Endodermal cell (in vitro differentiated cells): ENCODE data around the gene WWP2. TPM values are rescaled to one million over a fixed set of nuclear protein-coding genes. Genes with fewer than 3 reads are reported as not detected.

ENCODE experiments used
- DNase-seq: peaks from one replicate; pipeline ENCODE4 v3.0.0-alpha.2; 2017
- H3K27ac ChIP-seq: 2 replicates; pipeline ENCODE4 v1.5.1; 2013; ENCODE audit warnings: mild to moderate bottlenecking, low read depth, low read length, moderate library complexity
- H3K27me3 ChIP-seq: 2 replicates; pipeline ENCODE4 v1.6.1; 2013; ENCODE audit warnings: mild to moderate bottlenecking, low read length, moderate library complexity; ENCODE audit not compliant: insufficient read depth, control insufficient read depth, poor library complexity, severe bottlenecking
- H3K36me3 ChIP-seq: 2 replicates; pipeline ENCODE4 v1.7.0; 2013; ENCODE audit warnings: mild to moderate bottlenecking, low read length, moderate library complexity; ENCODE audit not compliant: control insufficient read depth, insufficient read depth
- H3K4me1 ChIP-seq: one replicate; pipeline ENCODE4 v1.7.0; 2013; ENCODE audit warnings: low read length; ENCODE audit not compliant: control insufficient read depth, insufficient read depth
- H3K4me3 ChIP-seq: 2 replicates; pipeline ENCODE4 v1.5.1; 2013; ENCODE audit warnings: mild to moderate bottlenecking, low read length, moderate library complexity
- H3K9ac ChIP-seq: 2 replicates; pipeline ENCODE4 v1.6.1; 2013; ENCODE audit warnings: mild to moderate bottlenecking, low read length, moderate library complexity; ENCODE audit not compliant: poor library complexity, severe bottlenecking; ENCODE audit errors: extremely low read depth
- H3K9me3 ChIP-seq: 2 replicates; pipeline ENCODE4 v1.6.1; 2013; ENCODE audit warnings: mild to moderate bottlenecking, low read length, moderate library complexity; ENCODE audit not compliant: control insufficient read depth
- H3K27ac Mint-ChIP-seq: 2 replicates; pipeline ENCODE4 v1.8.0; 2020; ENCODE audit warnings: mixed read lengths
- H3K27me3 Mint-ChIP-seq: 2 replicates; pipeline ENCODE4 v1.8.0; 2021; ENCODE audit warnings: mild to moderate bottlenecking, mixed read lengths; ENCODE audit not compliant: insufficient read depth
- H3K36me3 Mint-ChIP-seq: 2 replicates; pipeline ENCODE4 v1.8.0; 2020; ENCODE audit warnings: low read depth, mixed read lengths
- H3K4me1 Mint-ChIP-seq: 2 replicates; pipeline ENCODE4 v1.8.0; 2020; ENCODE audit warnings: mixed read lengths
- H3K4me3 Mint-ChIP-seq: 2 replicates; pipeline ENCODE4 v1.8.0; 2020; ENCODE audit warnings: mild to moderate bottlenecking, moderate library complexity, mixed read lengths
- H3K9me3 Mint-ChIP-seq: 2 replicates; pipeline ENCODE4 v1.8.0; 2020; ENCODE audit warnings: mild to moderate bottlenecking, mixed read lengths
- WGBS, 2 experiments: methylation state at CpG; one replicate each; pipeline versions ENCODE4 v1.1.5 to v1.1.7; 2013; ENCODE audit warnings: missing lambda C conversion rate in 2 of 2, mixed read lengths in 1 of 2; ENCODE audit not compliant: insufficient coverage in 1 of 2, insufficient read length in 1 of 2; 5-methylcytosine and 5-hydroxymethylcytosine counted together
- total RNA-seq, 2 donors: library from RNA; stranded (reverse); fragmentation: NEBNext Ultra II Directional in 1 of 2; extraction: Animal tissue kit (Norgen Biotek cat#: 25700) in 1 of 2; gene quantifications; 2 replicates in 1 of 2; 3 replicates in 1 of 2; pipeline ENCODE4 v1.2.1, GENCODE V29; 2021
- TF ChIP-seq, protein P1 (sequence below): fragments of 200-600 bp; sonication (generic); conservative IDR thresholded peaks from 2 replicates; pipeline ENCODE4 v1.5.0; 2021; ENCODE audit warnings: antibody characterized with exemption, mild to moderate bottlenecking

WWP2 gene
- total RNA-seq, 2 donors from 2014 or later = 42.3 to 50.0 TPM

DNA sequence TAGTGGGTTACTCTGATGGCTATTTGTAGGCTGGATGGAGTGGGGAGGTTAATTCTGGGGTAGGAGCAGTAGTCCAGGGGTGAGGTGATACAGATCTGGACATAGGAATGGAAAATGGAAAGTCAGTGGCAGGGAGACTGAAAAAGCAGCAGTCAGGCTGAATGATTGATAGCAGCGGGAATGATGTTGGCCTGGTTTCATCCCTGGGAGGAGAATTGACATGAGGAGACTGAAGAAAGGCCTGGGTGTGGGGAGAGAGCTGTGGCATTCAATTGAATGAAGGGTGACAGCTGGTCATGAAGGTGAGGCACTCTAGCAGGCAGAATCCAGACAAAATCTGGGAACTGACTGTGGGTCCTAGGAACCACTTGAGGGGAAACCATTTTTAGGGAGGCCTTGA lies 154.3 kb downstream of the WWP2 start:
- H3K27ac Mint-ChIP-seq = peak overlapping the region; percentile 28

DNA sequence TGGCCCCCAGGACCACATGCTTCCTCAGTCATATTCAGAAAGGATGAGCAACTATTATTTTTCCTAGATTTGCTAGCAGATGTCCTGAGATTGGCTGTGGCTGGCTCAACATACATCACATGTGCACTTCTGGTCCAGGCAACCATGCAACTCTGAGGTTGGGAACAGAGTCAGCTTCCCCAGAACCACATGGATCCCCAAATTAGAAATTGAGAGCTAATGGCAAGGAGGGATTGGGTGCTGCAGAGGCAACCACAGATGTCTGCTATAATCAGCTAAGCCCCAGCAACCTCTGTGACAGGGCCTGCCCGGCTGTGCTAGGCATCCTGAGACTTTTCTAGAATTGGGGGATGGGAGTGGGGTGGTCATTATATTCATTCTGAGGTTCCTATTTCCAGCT lies 155.2 kb downstream of the WWP2 start:
- peaks cover 13% of the 10 kb centered on the region for H3K4me1 Mint-ChIP-seq
- H3K9ac ChIP-seq = peak overlapping the region; percentile 8
- peaks cover 30% of the 10 kb centered on the region for H3K36me3 Mint-ChIP-seq
- H3K4me3 ChIP-seq = no peak overlapping the region
- peaks cover 11% of the 10 kb centered on the region for H3K4me1 ChIP-seq
- no peaks in the 10 kb centered on the region for H3K36me3 ChIP-seq
- 83 to 100% methylated on average over 1 of the region's 1 CpG for WGBS, 2 experiments
- H3K27ac Mint-ChIP-seq = peak overlapping the region; percentile 93
- H3K27me3 Mint-ChIP-seq = no peaks in the 10 kb centered on the region
- H3K27ac ChIP-seq = no peak overlapping the region
- H3K9me3 Mint-ChIP-seq = no peaks in the 10 kb centered on the region
- no peak for DNase-seq
- H3K27me3 ChIP-seq = no peaks in the 10 kb centered on the region
- no peak overlapping the region for H3K4me3 Mint-ChIP-seq
- no peaks in the 10 kb centered on the region for H3K9me3 ChIP-seq
- TF ChIP-seq, protein P1, sequence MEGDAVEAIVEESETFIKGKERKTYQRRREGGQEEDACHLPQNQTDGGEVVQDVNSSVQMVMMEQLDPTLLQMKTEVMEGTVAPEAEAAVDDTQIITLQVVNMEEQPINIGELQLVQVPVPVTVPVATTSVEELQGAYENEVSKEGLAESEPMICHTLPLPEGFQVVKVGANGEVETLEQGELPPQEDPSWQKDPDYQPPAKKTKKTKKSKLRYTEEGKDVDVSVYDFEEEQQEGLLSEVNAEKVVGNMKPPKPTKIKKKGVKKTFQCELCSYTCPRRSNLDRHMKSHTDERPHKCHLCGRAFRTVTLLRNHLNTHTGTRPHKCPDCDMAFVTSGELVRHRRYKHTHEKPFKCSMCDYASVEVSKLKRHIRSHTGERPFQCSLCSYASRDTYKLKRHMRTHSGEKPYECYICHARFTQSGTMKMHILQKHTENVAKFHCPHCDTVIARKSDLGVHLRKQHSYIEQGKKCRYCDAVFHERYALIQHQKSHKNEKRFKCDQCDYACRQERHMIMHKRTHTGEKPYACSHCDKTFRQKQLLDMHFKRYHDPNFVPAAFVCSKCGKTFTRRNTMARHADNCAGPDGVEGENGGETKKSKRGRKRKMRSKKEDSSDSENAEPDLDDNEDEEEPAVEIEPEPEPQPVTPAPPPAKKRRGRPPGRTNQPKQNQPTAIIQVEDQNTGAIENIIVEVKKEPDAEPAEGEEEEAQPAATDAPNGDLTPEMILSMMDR = no peak

More for the DNA sequence above, 154.3 kb downstream of the WWP2 start:
- Mint-ChIP-seq H3K9me3 (no peaks in the 10 kb centered on the region), H3K27me3 (no peaks in the 10 kb centered on the region), H3K4me3 (no peak overlapping the region), H3K36me3 (peaks cover 30% of the 10 kb centered on the region), H3K4me1 (peaks cover 14% of the 10 kb centered on the region)
- Histone ChIP-seq H3K27me3 (no peaks in the 10 kb centered on the region), H3K9me3 (no peaks in the 10 kb centered on the region), H3K36me3 (no peaks in the 10 kb centered on the region), H3K4me3 (no peak overlapping the region), H3K9ac (no peak overlapping the region), H3K4me1 (peaks cover 11% of the 10 kb centered on the region), H3K27ac (no peak overlapping the region)
- TF ChIP-seq, protein P1 = no peak
- WGBS, 2 experiments = 91 to 95% methylated on average over 1 of the region's 1 CpG
- no peak for DNase-seq

DNA sequence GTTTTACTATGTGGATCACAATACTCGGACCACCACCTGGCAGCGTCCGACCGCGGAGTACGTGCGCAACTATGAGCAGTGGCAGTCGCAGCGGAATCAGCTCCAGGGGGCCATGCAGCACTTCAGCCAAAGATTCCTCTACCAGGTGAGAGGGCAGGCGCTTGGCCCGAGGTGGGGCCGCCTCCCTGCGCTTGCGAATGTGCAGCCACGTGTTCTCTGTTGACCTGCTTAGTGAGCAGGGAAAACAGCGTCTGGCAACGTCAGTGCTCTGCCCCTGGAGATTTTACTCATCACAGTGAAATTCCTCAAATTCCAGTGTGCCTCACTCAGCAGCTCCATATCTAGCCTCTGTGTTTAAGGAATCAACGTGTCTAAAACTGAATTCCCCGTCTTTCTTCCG lies 155.6 kb downstream of the WWP2 start:
- peaks cover 12% of the 10 kb centered on the region for H3K4me1 Mint-ChIP-seq

More for the DNA sequence above, 155.6 kb downstream of the WWP2 start:
- Histone ChIP-seq H3K9ac (peak overlapping the region; percentile 24), H3K27me3 (no peaks in the 10 kb centered on the region), H3K4me1 (peaks cover 11% of the 10 kb centered on the region), H3K27ac (no peak overlapping the region), H3K4me3 (no peak overlapping the region), H3K9me3 (no peaks in the 10 kb centered on the region), H3K36me3 (no peaks in the 10 kb centered on the region)
- Mint-ChIP-seq H3K4me3 (no peak overlapping the region), H3K27ac (peak overlapping the region; percentile 93), H3K36me3 (peaks cover 30% of the 10 kb centered on the region), H3K27me3 (no peaks in the 10 kb centered on the region), H3K9me3 (no peaks in the 10 kb centered on the region)
- TF ChIP-seq, protein P1 = no peak
- 53 to 61% methylated on average over 20 of the region's 20 CpGs for WGBS, 2 experiments
- peak; percentile 92 for DNase-seq
